IPS-NIHi7 (cell line): Measurements from ENCODE around the gene PARVB.

ENCODE experiments used
- DNase-seq: peaks from one replicate; pipeline ENCODE4 v3.0.0; 2012; ENCODE audit warnings: mixed read lengths; ENCODE audit errors: extremely low spot score

PARVB gene

GRCh38 chr22:44087089-44087430, 63.0 kb downstream of the PARVB start:
- DNase-seq, result no peak

- no peak for DNase-seq
Measured at GRCh38 chr22:44088976-44089570, 65.0 kb downstream of the PARVB start.

DNA sequence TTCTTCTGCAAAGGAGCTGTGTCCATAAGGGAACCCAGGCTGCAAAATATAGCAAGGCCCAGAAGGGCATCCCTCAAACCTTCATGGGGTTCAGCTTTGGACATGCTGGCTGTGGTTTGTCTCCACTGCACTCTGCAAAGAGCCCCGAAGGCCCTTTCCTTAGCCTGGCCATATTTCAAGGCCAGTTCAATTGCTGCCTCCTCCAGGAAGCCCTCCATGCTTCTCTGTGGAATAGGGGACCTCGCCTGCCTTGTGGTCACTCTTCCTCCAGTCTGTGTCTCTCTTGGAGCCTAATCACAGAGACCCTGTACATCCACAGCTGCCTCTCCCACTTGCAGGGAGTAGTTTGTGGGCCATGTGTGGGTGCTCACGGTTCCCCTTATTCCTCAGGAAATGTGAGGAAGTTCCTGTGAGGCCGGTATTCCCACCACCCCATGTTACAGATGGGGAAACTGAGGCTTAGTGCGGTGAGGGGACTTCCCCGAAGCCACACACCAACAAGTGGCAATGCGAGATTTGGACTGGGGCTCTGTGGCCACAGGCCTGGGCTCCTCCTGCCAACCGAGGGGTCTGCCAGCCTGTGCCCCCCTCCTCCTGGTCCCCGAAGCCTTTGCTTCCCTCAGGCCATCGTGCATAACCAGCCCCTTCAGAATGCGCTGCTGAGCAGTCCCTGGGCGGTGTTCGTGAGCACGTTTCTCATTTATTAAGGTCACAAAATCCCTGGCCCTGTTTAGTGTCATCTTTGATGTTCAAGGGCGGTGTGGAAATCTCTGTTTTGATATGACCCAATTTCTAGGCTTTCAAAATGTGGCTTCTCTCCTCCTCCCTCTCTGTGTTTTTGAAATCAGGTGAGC, 65.8 kb downstream of the PARVB start:
- no peak for DNase-seq

GRCh38 chr22:44090571-44090905, 66.4 kb downstream of the PARVB start:
- no peak for DNase-seq

- no peak for DNase-seq
Measured at GRCh38 chr22:44091021-44091721, 67.1 kb downstream of the PARVB start.

GRCh38 chr22:44091751-44092150, 67.6 kb downstream of the PARVB start:
- no peak for DNase-seq

GRCh38 chr22:44092636-44093220, 68.6 kb downstream of the PARVB start:
- DNase-seq, result no peak

DNA sequence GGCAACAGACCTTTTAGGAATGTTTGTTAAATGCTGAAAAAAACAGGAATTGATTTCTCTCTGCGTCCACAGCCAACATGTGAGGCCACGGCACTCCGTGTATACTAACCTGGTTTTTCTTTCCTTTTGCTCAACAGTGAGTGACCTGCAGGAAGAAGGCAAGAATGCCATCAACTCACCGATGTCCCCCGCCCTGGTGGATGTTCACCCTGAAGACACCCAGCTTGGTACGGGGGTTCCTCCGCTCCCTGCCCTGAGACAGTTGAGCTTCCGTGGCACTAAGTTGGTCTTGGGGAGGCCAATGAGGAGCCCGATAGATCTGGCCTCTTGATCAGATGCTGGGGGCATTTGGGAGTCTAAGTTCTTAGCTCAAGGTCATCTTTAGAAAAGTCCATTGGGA, 69.7 kb downstream of the PARVB start:
- no peak for DNase-seq

- peak; percentile 29 for DNase-seq
Measured at GRCh38 chr22:44094751-44095302, 70.7 kb downstream of the PARVB start.

DNA sequence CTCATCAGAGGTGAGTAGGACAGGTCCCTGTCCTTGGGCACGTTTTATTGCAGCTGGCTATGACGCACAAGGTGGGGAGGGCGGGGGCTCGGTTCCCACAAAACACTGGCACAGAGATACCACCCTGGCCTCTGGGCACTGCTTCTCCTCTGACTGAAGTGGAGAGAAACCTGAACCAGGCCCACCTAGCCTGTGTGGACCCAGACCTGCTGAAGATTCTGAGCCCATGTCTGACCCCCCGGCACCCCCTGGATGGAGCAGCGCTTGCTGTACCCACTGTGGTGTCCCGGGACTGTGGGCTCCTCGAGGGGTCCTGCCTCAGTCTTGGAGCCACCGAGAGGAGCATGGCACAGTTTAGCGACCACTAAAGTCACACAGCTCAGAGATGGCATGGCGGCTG, 72.6 kb downstream of the PARVB start:
- DNase-seq, result no peak

DNA sequence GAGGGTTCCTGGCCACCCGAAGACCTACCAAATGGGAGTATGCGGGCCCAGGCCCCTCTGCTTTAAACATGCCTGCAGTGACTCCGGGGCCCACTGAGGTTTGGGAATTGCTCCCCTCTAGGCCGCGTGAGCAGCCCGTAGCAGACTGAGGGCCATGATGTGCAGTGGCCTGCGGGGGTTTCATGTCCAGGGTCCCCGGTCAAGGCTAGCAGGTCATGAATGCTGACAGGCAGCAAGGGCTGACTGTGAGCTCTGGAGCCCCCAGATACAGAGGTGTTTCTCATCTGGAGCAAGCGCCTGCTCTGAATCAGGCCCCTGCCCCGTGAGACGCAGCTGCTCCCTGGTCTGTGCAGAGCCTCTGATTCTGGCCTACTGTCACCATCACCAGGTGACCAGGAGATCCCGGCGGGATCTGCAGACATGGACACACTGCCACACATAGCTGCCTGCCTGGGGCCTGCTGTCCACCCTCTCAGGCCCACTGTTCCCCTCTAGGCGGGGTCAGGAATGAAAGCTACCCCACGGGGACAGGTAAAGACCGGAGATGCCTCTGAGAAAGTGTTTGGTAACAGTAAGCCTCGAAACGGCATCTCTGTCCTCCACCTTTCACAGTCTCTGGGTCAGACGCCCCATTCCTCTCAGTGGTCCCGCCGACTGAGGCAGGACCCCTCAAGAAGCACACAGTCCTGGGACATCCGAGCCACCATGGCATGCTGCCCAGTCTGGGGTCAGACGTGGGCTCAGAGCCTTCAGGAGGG, 73.3 kb downstream of the PARVB start:
- DNase-seq, result no peak

DNA sequence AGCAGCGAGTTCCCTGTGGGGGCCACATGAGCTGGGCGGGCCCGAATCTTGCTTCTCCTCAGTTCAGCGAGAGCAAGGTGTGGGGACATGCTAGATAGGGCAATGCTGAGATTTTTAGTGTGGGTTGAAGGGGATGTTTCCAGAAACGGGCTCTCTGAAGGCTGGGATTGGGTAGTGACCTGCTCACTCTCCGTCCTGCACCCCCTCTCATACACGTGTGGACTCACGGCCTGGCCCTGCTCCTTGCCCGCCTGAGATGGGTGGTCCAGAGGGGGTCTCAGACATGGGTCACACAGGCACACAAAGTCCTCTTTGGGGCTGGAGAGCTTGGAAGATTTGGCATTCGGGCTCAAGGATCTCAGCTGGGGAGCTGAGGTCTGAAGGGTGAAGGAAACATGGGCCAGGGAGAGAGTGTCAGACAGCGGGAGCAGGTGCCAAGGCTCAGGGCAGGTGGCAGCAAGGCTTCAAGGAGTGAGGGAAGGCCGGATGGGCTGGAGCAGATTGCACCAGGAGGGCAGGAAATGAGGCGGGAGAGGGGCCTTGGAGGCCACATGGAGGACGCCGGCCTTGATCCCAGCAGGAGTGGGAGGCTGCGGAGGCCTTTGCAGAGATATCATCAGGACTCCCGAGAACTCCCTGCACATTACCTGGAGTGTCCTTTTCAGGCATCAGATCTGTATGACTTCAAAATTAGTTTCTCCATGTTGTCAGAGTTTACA, 74.1 kb downstream of the PARVB start:
- no peak for DNase-seq

- DNase-seq, result no peak
Measured at GRCh38 chr22:44098966-44099530, 74.9 kb downstream of the PARVB start.

- DNase-seq, result no peak
Measured at GRCh38 chr22:44099696-44100095, 75.6 kb downstream of the PARVB start.

GRCh38 chr22:44100411-44100810, 76.3 kb downstream of the PARVB start:
- no peak for DNase-seq

GRCh38 chr22:44102121-44102520, 78.0 kb downstream of the PARVB start:
- no peak for DNase-seq

DNA sequence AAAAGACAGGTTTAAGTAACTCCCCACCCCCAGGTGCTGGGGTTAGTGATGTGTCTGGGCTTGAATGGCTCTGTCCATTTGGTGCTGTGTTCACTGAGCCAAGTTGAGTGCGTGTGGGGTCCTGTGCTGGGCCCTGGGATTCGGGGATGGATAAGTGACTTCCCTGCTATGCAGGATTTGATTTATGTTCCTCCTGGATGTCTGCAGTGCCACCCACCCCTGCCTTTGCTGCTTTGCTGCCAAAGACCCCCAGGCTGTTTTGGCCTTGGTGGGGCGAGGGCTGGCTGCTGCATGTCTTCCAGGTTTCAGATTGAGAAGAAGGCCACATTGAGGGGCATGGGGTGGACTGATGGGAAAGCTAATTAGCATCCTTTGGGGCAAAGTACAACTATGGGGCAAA, 78.8 kb downstream of the PARVB start:
- DNase-seq, result no peak

- no peak for DNase-seq
Measured at GRCh38 chr22:44103735-44104480, 79.8 kb downstream of the PARVB start.

- peak; percentile 82 for DNase-seq
Measured at GRCh38 chr22:44107340-44107739, 83.2 kb downstream of the PARVB start.

- no peak for DNase-seq
Measured at GRCh38 chr22:44108076-44108475, 84.0 kb downstream of the PARVB start.
